ENCODE measurements around the gene PACRG.

PACRG gene

GRCh38 chr6:163010145-163010544 is 282.4 kb downstream of the PACRG start:
- no peak for DNase-seq (ENCODE audit: low read depth)

DNA sequence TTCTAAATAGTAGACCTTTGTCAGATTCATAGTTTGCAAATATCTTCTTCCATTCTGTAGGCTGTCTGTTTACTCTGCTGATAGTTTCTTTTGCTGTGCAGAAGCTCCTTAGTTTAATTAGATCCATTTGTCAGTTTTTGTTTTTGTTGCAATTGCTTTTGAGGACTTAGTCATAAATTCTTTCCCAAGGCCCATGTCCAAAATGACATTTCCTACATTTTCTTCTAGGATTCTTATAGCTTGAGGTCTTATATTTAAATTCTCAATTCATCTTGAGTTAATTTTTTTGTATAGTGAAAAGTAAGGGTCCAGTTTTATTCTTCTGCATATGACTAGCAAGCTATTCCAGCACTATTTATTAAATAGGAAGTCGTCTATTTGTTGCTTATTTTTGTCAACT is 287.0 kb downstream of the PACRG start:
- DNase-seq (ENCODE audit: low read depth): no peak

DNA sequence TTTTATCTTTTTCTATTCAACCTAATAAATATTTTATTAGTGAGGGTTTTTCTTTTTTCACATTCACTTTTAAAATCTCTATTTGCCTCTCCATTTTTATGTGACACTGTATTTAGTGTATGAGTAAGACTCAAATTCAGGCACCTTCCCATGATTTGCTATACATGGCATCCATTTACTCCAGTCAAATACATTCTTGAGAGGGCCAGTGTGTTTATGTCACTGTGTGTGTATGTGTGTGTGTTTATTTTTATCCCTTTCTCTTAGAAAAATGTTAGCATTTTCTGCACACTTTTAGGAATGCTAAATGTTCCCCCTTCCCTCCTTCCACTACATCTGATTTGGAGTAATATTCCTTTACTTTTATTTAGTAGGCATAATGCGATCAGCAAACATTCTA is 290.0 kb downstream of the PACRG start:
- no peak for DNase-seq (ENCODE audit: low read depth)

DNA sequence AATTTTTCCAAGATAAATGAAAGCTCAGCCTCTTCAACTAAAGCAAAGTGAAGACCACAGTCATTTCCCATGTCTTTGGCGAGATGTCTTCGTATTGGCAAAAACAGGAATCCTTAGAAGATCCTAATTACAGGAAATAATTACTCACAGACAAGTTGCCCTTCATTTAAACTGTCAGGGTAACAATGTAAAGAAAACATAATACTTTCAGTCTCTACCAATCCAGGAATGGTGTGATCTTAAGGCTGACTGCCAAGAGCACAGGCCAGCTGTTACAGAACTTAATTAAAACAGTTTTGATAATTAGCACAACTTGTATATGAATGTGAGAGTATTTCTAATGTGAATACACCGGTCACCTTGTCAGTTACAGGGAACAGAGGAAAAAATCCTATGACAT is 292.2 kb downstream of the PACRG start:
- no peak for DNase-seq (ENCODE audit: low read depth)

- DNase-seq (ENCODE audit: low read depth): no peak
Observed at GRCh38 chr6:163021054-163021453, 293.3 kb downstream of the PACRG start.

GRCh38 chr6:163023700-163024099 is 295.9 kb downstream of the PACRG start:
- no peak for DNase-seq (ENCODE audit: low read depth)

- no peak for DNase-seq (ENCODE audit: low read depth)
Observed at GRCh38 chr6:163026893-163027292, 299.1 kb downstream of the PACRG start.

DNA sequence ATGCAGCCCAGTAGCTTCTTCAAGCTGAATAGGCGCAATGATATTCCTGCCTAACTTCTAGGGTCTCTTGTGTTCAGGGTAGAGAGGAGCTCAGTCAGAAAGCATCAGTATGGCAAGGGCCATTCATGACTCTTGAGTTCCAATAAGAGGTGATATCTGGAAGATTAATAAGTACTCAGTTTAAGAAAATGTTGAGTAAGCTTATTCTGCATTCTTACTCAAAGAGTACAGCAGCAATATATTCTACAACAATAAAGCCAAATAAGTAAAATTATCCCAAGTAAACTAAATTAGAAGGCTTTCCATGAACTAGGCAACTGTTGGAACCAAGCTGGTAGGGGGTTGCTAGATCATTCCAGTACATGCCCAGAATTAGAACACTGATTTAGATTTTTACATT is 303.2 kb downstream of the PACRG start:
- DNase-seq (ENCODE audit: low read depth): no peak

DNA sequence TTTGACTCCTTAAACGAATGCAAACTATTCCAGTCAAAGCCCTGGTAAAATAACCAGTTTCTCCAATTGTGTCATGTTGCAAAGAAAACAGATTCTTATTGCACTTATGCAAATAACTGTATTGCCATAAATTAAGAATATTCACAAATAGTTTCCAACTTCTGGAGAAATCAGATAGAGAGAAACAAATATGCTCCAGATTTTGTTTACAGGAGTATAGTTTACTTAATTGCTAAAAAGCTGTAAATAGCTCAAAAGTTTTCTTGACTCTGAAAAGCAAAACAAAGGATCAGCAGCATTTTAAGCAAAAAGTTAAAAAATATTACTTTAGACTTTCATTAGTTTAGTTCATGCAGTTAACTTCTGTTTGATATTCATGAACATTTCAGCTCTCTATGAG is 304.2 kb downstream of the PACRG start:
- DNase-seq (ENCODE audit: low read depth): no peak

GRCh38 chr6:163036160-163036645 is 308.4 kb downstream of the PACRG start:
- DNase-seq (ENCODE audit: low read depth): no peak

GRCh38 chr6:163038317-163038716 is 310.5 kb downstream of the PACRG start:
- no peak for DNase-seq (ENCODE audit: low read depth)

GRCh38 chr6:163048345-163048744 is 320.6 kb downstream of the PACRG start:
- DNase-seq (ENCODE audit: low read depth): no peak

DNA sequence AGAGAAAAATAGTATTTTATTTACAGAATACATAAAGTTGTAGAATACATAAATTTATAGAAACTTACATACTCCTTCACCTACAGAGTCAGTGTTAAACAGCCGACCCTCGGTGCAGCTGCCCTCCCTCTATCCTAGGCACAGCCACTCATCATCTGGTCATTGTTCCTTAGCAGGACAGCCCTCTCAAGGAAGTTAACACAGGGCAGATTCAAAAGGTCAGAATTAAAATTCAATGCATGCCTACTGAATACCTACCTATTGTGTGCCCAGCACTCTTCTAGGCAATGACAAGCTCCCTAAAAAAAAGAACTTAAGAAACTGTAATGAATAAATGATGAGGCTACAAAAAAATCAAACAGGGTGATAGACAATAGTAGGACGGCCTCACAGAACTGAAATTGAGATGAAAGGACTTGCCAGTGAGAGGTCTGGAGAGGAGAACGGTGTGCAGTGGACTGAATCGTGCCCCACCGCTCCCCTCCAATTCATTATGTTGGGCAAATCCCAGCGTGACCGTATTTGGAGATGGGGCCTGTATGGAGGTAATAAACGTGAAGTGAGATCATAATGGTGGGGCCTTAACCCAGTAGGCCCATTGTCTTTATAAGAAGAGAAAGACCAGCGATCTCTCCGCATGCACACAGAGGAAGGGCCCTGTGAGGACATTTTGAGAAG is 326.0 kb downstream of the PACRG start:
- no peak for DNase-seq (ENCODE audit: low read depth)

- no peak for DNase-seq (ENCODE audit: low read depth)
Observed at GRCh38 chr6:163054641-163055040, 326.9 kb downstream of the PACRG start.

DNA sequence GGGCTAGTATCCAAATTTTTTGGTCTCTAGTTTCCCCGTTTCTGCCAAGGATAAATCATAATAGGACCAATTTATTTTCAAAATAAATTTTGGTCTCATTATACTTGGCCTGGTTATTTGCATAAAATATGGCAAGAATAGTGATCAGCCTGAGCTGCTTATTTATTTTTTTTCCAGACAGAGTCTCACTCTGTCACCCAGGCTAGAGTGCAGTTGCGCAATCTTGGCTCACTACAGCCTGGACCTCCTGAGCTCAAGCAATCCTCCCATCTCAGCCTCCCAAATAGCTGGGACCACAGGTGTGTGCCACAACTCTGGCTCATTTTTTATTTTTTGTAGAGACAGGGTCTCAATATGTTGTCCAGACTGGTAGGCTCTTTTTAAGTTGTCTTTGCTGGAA is 329.5 kb downstream of the PACRG start:
- no peak for DNase-seq (ENCODE audit: low read depth)

GRCh38 chr6:163062790-163063189 is 335.0 kb downstream of the PACRG start:
- DNase-seq (ENCODE audit: low read depth): no peak

- DNase-seq (ENCODE audit: low read depth): no peak
Observed at GRCh38 chr6:163063561-163063960, 335.8 kb downstream of the PACRG start.

- DNase-seq (ENCODE audit: low read depth): no peak
Observed at GRCh38 chr6:163064397-163064796, 336.6 kb downstream of the PACRG start.

DNA sequence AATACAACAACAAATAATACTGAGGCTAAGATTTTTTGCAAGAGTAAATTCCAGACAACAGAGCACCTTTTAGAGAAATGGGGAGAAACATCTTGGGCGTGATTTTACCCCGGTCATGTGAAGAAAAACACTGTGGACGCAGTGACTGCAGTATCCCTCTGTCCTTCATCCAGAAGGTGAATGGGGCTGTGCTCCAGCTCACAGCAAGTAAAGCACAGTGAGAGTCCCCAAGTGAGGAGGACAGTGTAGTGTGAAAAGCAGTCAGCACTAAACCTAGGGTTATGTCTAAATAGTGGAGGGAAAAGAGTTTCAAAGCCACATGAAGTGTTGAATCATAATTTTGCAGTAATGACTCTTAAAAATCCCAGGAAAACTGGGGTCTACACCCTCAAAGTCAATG is 338.4 kb downstream of the PACRG start:
- no peak for DNase-seq (ENCODE audit: low read depth)

- DNase-seq (ENCODE audit: low read depth): no peak
Observed at GRCh38 chr6:163077134-163077533, 349.4 kb downstream of the PACRG start.

- DNase-seq (ENCODE audit: low read depth): no peak
Observed at GRCh38 chr6:163078712-163079111, 350.9 kb downstream of the PACRG start.

DNA sequence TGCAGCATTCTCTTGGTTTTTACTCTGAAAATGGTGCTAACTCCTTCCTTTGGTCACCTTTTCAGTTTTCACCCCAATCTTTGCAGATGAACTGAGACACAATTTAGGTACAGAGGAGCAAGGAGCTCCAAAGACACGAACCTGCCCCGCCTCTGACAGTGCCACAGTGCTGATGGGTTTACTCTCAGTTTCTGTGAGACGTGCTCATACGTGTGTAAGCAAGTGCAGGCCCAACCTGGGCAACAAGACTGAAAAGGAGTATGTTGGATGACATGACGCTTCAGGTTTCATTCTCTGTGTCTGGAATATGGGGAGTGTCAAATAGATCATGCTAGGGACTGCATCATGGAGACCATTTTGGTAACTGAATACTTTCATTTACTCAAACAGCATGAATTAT is 352.5 kb downstream of the PACRG start:
- no peak for DNase-seq (ENCODE audit: low read depth)

- no peak for DNase-seq (ENCODE audit: low read depth)
Observed at GRCh38 chr6:163083141-163083540, 355.4 kb downstream of the PACRG start.

- DNase-seq (ENCODE audit: low read depth): no peak
Observed at GRCh38 chr6:163085426-163085825, 357.7 kb downstream of the PACRG start.

All from GM04503 (cell line).